Activated naive CD8-positive, alpha-beta T cell treated with anti-CD3 and anti-CD28 coated beads, Interleukin-2, amount 50 U/mL, for 16 hours (primary cell): ENCODE results near the gene ZNF354B.
A peak's percentile ranks its signal among the peaks of the same experiment; 100 is the strongest.
"Not testable (repeated sequence)": the region's sequence is repeated elsewhere in the genome, so short reads cannot be mapped to it uniquely, and the experiment has no call there.

ENCODE experiments used
- DNase-seq: peaks from one replicate; pipeline ENCODE4 v3.0.0-alpha.2; 2020; ENCODE audit warnings: low read depth, low spot score

ZNF354B gene

GRCh38 chr5:178859625-178860521 lies at the start of gene ZNF354B:
ZNF354B (plus strand) TSS chr5:178859953; CDS start chr5:178861048, 1,095 bp downstream.
- peak; percentile 58 for DNase-seq

- no peak for DNase-seq
Measured at GRCh38 chr5:178817506-178817905, 42.2 kb upstream of the ZNF354B start.

- no peak for DNase-seq
Measured at GRCh38 chr5:178818094-178818493, 41.7 kb upstream of the ZNF354B start.

GRCh38 chr5:178820001-178820400 lies 39.8 kb upstream of the ZNF354B start:
- DNase-seq = no peak

GRCh38 chr5:178825444-178825843 lies 34.3 kb upstream of the ZNF354B start:
- DNase-seq = no peak

GRCh38 chr5:178826216-178826615 lies 33.5 kb upstream of the ZNF354B start:
- no peak for DNase-seq

- DNase-seq = no peak
Measured at GRCh38 chr5:178827636-178828035, 32.1 kb upstream of the ZNF354B start.

- no peak for DNase-seq
Measured at GRCh38 chr5:178831049-178831448, 28.7 kb upstream of the ZNF354B start.

- no peak for DNase-seq
Measured at GRCh38 chr5:178832618-178833201, 27.0 kb upstream of the ZNF354B start.

GRCh38 chr5:178836628-178837027 lies 23.1 kb upstream of the ZNF354B start:
- DNase-seq = no peak

- DNase-seq = not testable (repeated sequence)
Measured at GRCh38 chr5:178838695-178839318, 20.9 kb upstream of the ZNF354B start.

GRCh38 chr5:178839319-178839704 lies 20.4 kb upstream of the ZNF354B start:
- peak; percentile 10 for DNase-seq

- not testable (repeated sequence) for DNase-seq
Measured at GRCh38 chr5:178840399-178840798, 19.4 kb upstream of the ZNF354B start.

- no peak for DNase-seq
Measured at GRCh38 chr5:178849316-178849715, 10.4 kb upstream of the ZNF354B start.

- no peak for DNase-seq
Measured at GRCh38 chr5:178851951-178852350, 7.8 kb upstream of the ZNF354B start.

GRCh38 chr5:178854284-178854683 lies 5.5 kb upstream of the ZNF354B start:
- no peak for DNase-seq

- DNase-seq = not testable (repeated sequence)
Measured at GRCh38 chr5:178860615-178861014, 862 bp downstream of the ZNF354B start.

- no peak for DNase-seq
Measured at GRCh38 chr5:178861627-178862026, 1.9 kb downstream of the ZNF354B start.

- DNase-seq = no peak
Measured at GRCh38 chr5:178866946-178867345, 7.2 kb downstream of the ZNF354B start.

GRCh38 chr5:178869577-178869976 lies 9.8 kb downstream of the ZNF354B start:
- no peak for DNase-seq

GRCh38 chr5:178870411-178870810 lies 10.7 kb downstream of the ZNF354B start:
- no peak for DNase-seq

- no peak for DNase-seq
Measured at GRCh38 chr5:178872302-178872701, 12.5 kb downstream of the ZNF354B start.
